Measurements from ENCODE around the gene SLFN11.

GRCh38 chr17:35377706-35378105 is 4.3 kb upstream of the SLFN11 start:
- TF ChIP-seq, protein P1, sequence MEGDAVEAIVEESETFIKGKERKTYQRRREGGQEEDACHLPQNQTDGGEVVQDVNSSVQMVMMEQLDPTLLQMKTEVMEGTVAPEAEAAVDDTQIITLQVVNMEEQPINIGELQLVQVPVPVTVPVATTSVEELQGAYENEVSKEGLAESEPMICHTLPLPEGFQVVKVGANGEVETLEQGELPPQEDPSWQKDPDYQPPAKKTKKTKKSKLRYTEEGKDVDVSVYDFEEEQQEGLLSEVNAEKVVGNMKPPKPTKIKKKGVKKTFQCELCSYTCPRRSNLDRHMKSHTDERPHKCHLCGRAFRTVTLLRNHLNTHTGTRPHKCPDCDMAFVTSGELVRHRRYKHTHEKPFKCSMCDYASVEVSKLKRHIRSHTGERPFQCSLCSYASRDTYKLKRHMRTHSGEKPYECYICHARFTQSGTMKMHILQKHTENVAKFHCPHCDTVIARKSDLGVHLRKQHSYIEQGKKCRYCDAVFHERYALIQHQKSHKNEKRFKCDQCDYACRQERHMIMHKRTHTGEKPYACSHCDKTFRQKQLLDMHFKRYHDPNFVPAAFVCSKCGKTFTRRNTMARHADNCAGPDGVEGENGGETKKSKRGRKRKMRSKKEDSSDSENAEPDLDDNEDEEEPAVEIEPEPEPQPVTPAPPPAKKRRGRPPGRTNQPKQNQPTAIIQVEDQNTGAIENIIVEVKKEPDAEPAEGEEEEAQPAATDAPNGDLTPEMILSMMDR (IDR thresholded peaks at IDR 0.05; ENCODE audit: insufficient read depth, low read length, poor library complexity, severe bottlenecking), result no peak
- no peak for TF ChIP-seq EZH2phosphoT487 (conservative IDR thresholded peaks at IDR 0.05; ENCODE audit: low read length)
